GM23338 (cell line): Measurements from ENCODE around the gene ANKRD11.

ENCODE experiments used
- CREB1 ChIP-seq: fragments of 250-450 bp; sonication (Bioruptor Pico); IDR thresholded peaks from 2 replicates; pipeline ENCODE4 v1.5.0; 2020; ENCODE audit warnings: low read depth, mild to moderate bottlenecking, moderate library complexity
- CTCF ChIP-seq, 2 experiments: fragments of 200-600 bp in 1 of 2; sonication (generic) in 1 of 2; conservative IDR thresholded peaks; 2 replicates each; pipeline versions ENCODE4 v1.5.1 to v1.6.1; 2016 to 2017; ENCODE audit warnings: antibody characterized with exemption in 2 of 2, low read depth in 2 of 2, mild to moderate bottlenecking in 2 of 2, moderate library complexity in 1 of 2
- EZH2 ChIP-seq: fragments of 200-600 bp; sonication (generic); IDR thresholded peaks from one replicate; pipeline ENCODE4 v1.8.0; 2017; ENCODE audit warnings: antibody characterized with exemption, mild to moderate bottlenecking, low read depth; ENCODE audit not compliant: unreplicated experiment
- EZH2phosphoT487 ChIP-seq: fragments of 200-600 bp; sonication (generic); IDR thresholded peaks from one replicate; pipeline ENCODE4 v1.8.1; 2018; ENCODE audit warnings: antibody characterized with exemption; ENCODE audit not compliant: unreplicated experiment
- JUNB ChIP-seq: IDR thresholded peaks from one replicate; pipeline ENCODE4 v1.6.1; 2016; ENCODE audit warnings: antibody characterized with exemption; ENCODE audit not compliant: unreplicated experiment
- NANOG ChIP-seq: IDR thresholded peaks from 2 replicates; pipeline ENCODE4 v1.6.1; 2016; ENCODE audit warnings: antibody characterized with exemption, borderline replicate concordance
- POLR2AphosphoS5 ChIP-seq: IDR thresholded peaks from 2 replicates; pipeline ENCODE4 v1.6.1; 2016; ENCODE audit warnings: antibody characterized with exemption, low read depth
- STAT1 ChIP-seq: IDR thresholded peaks from one replicate; pipeline ENCODE4 v1.6.1; 2016; ENCODE audit warnings: antibody characterized with exemption; ENCODE audit not compliant: unreplicated experiment
- ZNF114 ChIP-seq: fragments of 250-450 bp; sonication (Bioruptor Pico); IDR thresholded peaks from 2 replicates; pipeline ENCODE4 v1.5.0; 2020; ENCODE audit warnings: mild to moderate bottlenecking, moderate library complexity
- ZNF331 ChIP-seq: fragments of 250-450 bp; sonication (Bioruptor Pico); IDR thresholded peaks from 2 replicates; pipeline ENCODE4 v1.5.0; 2020; ENCODE audit warnings: low read depth, mild to moderate bottlenecking, moderate library complexity
- ZNF462 ChIP-seq: fragments of 250-450 bp; sonication (Bioruptor Pico); IDR thresholded peaks from 2 replicates; pipeline ENCODE4 v1.5.0; 2020; ENCODE audit warnings: mild to moderate bottlenecking, moderate library complexity
- TF ChIP-seq, protein P1 (sequence below): IDR thresholded peaks from one replicate; pipeline ENCODE4 v1.6.1; 2018; ENCODE audit warnings: antibody characterized with exemption; ENCODE audit not compliant: unreplicated experiment
- TF ChIP-seq, protein P2 (sequence below): IDR thresholded peaks from 2 replicates; pipeline ENCODE4 v1.6.1; 2016; ENCODE audit warnings: antibody characterized with exemption

DNA sequence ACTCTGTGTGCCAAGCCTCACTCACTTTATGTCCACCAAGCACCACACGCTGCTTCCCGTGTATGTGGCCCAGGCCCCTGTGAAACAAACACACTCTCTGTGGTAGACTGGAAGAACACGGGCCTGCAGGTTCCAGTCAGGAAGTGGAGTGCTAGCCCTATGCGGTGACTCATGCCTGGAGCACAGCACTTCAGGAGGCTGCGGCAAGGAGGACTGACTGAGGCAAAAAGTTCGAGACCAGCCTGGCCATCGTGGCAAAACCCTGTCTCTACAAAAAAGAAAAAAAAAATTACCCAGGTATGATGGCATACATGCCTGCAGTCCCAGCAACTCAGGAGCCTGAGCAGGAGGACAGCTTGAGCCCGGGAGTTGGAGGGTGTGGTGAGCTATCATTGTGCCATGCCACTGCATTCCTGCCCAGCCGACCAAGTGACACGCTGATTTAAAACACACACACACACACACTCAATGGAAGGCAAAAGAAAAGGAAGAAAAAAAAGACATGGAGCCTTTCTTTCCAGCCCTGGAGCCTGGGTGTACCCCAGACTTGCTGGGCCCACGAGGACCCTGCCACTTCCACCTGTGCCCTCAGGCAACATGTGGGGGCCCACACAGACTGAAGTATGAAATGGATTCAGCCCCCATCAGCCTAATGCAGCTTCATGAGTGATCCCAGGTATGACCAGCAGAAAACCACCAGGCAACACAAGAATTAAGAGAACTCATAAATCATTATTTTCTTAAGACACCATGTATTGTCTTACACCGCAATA, 126.6 kb downstream of the ANKRD11 start:
- TF ChIP-seq CTCF (conservative IDR thresholded peaks at IDR 0.05; ENCODE audit: low read depth in 2 of 2) (no peak), CREB1 (CRISPR knock-in tag) (no peak), EZH2phosphoT487 (no peak), POLR2AphosphoS5 (no peak), EZH2 (no peak), JUNB (no peak), NANOG (no peak), ZNF114 (CRISPR knock-in tag) (no peak), ZNF331 (CRISPR knock-in tag) (no peak), STAT1 (no peak), ZNF462 (CRISPR knock-in tag) (no peak)
- TF ChIP-seq, protein P1, sequence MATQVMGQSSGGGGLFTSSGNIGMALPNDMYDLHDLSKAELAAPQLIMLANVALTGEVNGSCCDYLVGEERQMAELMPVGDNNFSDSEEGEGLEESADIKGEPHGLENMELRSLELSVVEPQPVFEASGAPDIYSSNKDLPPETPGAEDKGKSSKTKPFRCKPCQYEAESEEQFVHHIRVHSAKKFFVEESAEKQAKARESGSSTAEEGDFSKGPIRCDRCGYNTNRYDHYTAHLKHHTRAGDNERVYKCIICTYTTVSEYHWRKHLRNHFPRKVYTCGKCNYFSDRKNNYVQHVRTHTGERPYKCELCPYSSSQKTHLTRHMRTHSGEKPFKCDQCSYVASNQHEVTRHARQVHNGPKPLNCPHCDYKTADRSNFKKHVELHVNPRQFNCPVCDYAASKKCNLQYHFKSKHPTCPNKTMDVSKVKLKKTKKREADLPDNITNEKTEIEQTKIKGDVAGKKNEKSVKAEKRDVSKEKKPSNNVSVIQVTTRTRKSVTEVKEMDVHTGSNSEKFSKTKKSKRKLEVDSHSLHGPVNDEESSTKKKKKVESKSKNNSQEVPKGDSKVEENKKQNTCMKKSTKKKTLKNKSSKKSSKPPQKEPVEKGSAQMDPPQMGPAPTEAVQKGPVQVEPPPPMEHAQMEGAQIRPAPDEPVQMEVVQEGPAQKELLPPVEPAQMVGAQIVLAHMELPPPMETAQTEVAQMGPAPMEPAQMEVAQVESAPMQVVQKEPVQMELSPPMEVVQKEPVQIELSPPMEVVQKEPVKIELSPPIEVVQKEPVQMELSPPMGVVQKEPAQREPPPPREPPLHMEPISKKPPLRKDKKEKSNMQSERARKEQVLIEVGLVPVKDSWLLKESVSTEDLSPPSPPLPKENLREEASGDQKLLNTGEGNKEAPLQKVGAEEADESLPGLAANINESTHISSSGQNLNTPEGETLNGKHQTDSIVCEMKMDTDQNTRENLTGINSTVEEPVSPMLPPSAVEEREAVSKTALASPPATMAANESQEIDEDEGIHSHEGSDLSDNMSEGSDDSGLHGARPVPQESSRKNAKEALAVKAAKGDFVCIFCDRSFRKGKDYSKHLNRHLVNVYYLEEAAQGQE = no peak
- TF ChIP-seq, protein P2, sequence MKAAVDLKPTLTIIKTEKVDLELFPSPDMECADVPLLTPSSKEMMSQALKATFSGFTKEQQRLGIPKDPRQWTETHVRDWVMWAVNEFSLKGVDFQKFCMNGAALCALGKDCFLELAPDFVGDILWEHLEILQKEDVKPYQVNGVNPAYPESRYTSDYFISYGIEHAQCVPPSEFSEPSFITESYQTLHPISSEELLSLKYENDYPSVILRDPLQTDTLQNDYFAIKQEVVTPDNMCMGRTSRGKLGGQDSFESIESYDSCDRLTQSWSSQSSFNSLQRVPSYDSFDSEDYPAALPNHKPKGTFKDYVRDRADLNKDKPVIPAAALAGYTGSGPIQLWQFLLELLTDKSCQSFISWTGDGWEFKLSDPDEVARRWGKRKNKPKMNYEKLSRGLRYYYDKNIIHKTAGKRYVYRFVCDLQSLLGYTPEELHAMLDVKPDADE = no peak
